Renal cortical epithelial cell (primary cell): ENCODE data around the gene WWC1. TPM values are rescaled to one million over a fixed set of nuclear protein-coding genes. Genes with fewer than 3 reads are reported as not detected.

Source experiments
- DNase-seq: peaks from one replicate; pipeline ENCODE4 v3.0.0-alpha.2; 2011; ENCODE audit warnings: low read depth
- total RNA-seq: library from RNA; depleted of rRNA; stranded (reverse); fragments of >200 nt; gene quantifications from 2 replicates; pipeline ENCODE4 v1.2.3, GENCODE V29; 2014

WWC1 gene
- total RNA-seq, 1 donor from 2014 or later, result 319 TPM

- peak; percentile 89 for DNase-seq
Measured at GRCh38 chr5:168486136-168486879, 194.9 kb downstream of the WWC1 start, which contains the start of gene RARS1. RARS1 (plus strand) TSS chr5:168486471; CDS start chr5:168486499, 28 bp downstream.

GRCh38 chr5:168489059-168489458 lies 197.6 kb downstream of the WWC1 start:
- no peak for DNase-seq

GRCh38 chr5:168494057-168494555 lies 202.7 kb downstream of the WWC1 start:
- no peak for DNase-seq

GRCh38 chr5:168502563-168503237 lies 211.3 kb downstream of the WWC1 start:
- DNase-seq, result no peak

GRCh38 chr5:168513861-168514428 lies 222.5 kb downstream of the WWC1 start:
- peak; percentile 21 for DNase-seq

Other genes with a start within 250 kb of the WWC1 start
- 153 and 373 TPM in 2 replicates for gene RARS1, start 194.8 kb downstream of the WWC1 start, total RNA-seq
- 0.30 and 0.35 TPM in 2 replicates for gene FBLL1, start 237.7 kb downstream of the WWC1 start, total RNA-seq